Measurements from ENCODE around the gene LACRT.

LACRT gene

DNA sequence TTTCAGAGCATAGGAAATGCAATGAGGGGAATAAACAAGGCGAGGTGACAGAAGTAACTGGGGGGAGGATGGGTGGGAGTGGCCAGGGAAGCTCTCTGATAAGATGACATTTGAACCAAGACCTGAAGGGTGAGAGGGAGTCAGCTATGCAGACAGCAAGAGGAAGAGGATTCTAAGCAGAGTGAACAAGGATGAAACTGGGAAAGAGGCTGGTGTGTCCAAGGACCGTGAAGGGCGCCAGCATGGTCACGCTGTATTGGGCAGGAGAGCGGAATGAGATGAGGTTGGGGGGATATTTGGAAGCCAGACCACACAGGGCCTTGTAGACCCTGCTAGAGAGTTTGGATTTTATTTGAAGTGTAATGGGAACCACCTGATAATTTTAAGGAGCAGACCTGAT, 35.7 kb downstream of the LACRT start:
- DNase-seq = no peak

DNA sequence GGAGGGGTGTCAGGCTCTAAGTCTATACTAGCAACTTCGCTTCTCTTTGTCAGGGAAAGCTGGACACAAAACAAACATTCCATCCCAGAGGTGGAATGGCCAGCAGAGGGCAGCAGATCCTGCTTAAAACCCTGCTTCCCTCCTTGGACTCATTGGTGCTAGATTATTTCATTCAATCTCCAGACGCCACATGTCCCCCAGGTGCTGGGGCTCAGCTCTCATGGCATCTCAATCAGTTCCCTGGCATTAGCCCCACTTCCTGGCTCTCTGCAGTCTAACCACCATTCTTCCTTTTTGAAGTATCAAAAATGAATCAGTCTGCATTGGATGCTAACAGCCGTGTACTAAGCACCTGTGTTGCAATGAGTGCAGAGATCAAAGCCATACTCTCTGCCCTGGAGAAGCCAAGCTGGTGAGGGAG, 38.2 kb downstream of the LACRT start:
- DNase-seq = peak; percentile 69

DNA sequence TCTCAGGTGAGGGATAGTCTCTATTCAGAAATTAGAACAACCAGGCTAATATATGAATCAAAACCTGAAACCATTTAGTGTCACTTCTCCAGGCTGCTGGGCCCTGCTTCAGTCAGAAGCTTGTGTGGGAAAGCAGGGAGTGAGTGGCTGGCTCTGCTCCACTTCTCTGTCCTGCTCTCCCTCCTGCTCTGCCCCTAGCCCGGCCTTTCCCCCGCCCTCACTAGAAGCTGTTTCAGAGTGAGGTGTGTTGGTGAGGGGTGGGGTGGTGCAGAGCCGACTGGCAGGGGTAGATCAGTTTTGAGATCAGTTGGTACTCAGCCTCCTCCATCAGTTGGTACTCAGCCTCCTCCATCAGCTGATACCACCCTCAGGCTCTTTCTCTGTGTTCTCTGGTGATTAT, 39.2 kb downstream of the LACRT start:
- no peak for DNase-seq

DNA sequence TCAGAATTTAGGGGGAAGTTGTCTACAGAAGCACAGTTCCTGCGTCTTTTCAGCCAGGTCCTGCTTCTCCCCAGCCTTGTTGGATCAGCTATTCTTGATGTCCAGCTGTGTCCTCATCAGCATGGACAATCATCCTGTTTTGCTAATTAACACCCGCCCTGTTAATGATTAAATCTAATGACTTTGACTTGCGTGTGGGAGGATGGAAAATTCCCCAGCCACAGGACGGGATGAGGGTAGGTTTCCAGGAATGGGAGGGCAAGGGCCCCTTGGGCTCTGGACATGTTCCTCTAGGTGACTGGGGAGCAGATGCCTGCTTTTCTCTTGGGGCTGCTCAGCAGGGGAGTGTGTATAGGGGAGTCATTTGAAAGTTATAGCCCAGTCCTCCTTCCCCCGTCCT, 41.0 kb downstream of the LACRT start:
- no peak for DNase-seq

DNA sequence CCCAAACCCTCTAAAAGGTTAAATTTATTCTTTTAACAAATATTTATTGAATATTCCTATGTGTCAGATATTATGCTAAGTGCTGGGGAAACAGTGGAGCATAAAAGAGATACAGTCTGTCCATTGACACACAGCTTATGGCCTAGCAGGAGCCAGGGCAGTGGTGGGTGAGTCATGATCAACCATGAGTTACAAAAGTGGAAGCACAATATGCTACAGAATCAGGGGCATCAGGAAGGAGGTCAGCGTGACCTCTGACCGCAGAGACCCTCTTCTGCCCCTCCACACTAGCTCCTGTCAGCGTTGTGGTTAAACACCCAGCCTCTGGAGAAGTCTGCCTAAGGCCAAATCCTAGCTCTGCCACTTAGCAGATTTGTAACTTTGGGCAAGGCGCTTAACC, 41.6 kb downstream of the LACRT start:
- no peak for DNase-seq

DNA sequence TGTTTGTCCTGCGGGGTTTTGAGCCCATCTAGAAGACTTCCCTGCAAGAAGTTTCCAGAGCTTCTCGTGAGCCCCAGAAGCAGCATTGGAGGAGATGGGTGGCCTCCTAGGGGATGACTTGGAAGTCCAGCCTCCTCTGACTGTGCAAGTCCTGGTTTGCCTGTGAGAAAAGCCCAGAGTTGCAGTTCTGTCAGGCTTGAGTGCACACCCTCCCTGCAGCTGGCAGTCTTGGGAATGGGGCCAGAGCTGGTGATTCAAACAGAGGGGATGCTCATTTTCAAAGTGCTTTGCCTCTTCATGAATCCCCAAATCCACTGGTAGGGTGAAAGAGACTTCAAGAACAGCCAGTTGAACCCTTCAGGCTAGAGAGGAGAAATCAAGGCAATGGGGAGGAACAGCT, 42.4 kb downstream of the LACRT start:
- DNase-seq = no peak

DNA sequence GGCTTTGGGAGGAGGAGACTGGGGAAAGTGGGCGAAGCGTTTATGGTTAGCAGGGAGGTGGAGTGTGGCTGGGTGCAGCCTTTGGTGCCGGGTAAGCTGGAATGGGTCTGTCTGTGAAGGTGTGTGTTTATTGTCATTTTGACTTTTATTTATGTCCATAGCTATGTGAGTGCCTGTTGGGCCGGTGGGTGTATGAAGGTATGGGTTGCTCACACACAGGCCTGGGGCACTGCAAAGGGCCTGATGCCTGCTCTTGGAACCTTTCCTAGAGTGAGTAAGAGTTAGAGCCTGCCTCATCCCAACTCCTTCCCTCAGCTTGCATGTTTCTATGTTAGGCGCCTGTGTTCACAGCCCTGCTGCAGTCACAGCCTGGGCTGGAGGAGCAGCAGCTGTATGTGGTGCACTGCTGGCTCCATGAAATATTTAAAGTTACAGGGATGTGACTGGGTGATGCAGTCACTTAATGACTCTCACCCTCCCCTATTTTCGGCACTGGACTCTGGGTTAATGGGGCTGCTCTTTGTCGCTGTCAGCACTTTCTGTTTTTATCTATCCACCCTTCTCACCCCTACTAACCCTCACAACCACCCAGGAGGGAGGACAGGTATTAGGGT, 43.6 kb downstream of the LACRT start:
- no peak for DNase-seq

DNA sequence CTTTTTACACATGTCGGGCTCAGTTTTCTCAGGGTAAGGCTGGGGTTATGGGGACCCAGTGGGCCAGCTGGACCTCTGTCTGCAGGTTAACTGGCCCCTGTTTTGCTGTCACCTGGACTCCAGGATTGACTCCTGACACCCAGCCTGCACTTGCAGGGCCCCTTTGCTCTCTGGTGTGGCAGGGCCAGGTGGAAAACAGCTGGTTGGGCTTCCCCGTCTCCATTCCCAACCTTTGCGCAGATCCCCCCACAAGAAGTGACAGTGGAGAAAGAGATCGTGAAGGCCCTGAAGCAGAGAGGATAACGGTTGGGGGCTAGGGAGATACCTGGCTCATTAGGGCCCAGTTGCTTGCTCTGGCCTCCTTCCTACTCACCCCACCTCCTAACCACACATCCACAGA, 44.7 kb downstream of the LACRT start:
- no peak for DNase-seq

DNA sequence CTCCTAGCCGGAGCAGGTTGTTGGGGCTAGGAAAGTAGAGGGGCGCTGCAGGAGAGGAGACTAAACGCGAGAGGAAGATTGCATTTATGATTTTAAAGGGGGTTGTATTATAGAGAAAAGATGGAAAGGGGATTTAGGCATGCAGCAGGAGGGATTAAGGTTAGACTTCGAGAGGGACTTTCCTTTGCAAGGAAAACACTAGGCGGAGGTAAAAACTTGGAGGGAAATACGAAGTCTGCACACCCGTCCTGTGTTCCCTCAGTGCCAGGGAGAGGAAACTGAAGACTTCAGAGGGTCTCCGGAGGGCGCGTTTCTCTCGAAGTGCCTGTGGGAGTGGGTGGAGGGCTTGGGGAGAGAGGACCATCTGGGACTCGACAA, 45.8 kb downstream of the LACRT start:
- DNase-seq = no peak

DNA sequence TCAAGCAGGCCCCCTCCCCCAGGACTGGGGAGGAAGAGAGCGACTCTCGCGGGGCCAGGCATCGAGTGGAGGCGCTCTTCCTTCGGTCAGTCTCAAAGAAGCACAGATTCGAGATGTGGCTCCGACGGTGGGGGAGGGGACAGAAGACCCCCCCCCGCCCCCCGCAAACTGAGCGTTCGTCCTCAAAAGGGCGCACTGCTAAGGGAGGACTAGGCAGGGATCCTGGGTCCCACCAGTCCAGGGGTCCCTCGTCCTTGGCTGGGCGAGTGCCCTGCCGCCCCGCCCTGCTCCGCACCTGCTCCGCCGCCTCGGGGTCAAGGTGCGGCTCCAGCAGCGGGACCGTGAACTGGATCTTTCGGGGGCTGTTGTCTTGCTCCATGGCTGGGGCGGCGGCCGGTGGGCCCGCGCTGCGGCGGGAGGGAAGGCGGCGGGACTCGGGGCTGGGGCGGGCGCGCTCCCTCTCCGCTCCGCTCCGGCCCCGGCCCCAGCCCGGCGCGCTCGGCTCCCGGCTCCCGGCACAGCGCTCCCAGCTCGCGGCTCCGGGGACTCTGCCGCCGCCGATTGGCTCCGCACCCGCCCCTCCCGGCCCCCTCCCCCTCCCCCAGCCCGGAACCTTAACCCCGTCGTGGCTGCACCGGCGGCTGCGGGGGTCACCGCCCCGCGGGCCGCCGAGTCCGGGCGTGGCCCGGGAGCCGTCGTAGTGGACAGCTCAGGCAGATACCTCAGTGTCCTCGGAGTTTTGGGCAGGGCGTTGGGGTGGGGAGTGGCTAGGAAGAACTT, 46.4 kb downstream of the LACRT start, which contains the start of gene PPP1R1A:
Gene PPP1R1A (minus strand): TSS at position 550 of the 780 bp plus-strand sequence. CDS start 171 bp downstream, at position 379.
- DNase-seq = no peak

DNA sequence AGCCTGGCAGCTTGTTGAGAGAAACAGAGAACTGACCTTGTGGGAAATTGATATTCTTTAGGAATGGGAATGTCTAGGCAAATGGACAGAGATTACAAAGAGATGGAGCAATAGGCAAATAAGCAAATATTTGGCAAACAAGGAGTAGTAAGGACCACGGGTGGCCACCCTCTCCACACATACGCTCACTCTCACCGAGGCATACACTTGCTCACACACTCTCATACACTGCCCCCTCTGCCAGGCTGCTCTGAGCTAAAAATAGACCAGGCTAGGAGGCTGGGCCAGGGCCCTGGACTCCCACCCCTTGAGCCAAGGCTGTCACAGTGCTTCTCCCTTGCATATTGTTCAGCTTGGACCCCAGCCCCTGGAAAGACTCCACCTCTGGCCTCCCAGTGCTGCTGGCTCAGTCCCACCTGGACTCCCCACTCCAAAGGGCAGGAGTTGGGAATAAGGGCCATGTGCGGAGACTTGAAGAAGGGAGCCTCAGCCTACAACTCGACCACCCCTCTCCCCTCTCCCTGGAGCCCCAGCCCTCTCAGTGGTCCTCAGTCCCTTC, 47.3 kb downstream of the LACRT start:
- DNase-seq = no peak

DNA sequence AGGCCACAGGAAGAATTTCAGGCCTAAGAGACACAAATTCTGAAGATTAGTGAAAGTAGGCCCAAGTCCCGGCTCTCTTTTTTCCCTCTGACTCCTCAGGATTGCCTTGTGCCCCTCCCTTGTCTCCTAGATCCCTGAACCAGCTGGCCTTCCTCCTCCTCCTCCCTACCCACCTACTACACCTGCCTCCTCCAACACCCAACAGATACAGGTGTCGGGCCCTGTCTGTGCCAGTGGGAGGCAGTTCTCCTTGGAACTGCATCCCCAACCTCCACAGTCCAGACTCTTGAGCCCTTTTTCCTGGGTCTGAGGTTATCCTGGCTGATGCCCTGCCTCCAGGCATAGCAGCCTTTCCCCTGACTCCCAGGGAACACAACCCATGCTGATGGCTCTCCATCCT, 48.1 kb downstream of the LACRT start:
- no peak for DNase-seq

DNA sequence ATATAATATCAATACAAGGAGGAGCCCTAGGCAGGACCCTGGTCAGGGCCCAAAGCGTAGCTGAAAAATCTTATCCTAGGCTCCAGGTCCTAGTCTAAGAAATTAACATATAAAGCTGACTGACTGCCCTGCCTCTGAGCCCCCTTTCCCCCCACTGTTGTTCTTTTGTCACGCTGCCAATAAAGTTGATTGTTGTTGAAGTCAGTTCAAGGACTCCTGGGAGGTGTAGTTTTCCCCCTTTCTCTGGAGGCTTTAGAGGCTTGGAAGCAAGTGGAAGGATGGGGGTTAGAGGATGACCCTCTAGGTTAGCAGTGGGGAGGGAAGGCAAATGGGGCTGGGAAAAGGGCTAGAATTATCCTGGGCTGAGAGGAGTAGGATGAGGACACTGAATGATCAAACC, 49.5 kb downstream of the LACRT start:
- no peak for DNase-seq

DNA sequence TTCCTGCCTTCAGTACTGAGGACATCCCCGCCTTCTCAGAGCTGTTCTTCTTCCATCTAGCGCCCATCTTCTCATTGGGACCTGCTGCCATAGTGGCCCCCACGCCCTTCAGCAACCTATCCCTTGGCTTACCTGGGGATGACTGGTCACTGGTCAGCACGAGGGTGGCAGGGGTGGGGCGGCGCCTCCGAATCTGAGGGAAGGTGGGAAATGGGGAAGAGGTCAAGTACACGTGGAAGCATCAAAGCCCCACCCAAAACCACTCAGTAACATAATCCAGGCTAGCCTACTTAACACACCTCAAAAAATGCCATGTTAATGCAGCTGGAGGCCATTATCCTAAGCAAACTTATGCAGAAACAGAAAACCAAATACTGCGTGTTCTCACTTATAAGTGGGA, 50.6 kb downstream of the LACRT start:
- no peak for DNase-seq

DNA sequence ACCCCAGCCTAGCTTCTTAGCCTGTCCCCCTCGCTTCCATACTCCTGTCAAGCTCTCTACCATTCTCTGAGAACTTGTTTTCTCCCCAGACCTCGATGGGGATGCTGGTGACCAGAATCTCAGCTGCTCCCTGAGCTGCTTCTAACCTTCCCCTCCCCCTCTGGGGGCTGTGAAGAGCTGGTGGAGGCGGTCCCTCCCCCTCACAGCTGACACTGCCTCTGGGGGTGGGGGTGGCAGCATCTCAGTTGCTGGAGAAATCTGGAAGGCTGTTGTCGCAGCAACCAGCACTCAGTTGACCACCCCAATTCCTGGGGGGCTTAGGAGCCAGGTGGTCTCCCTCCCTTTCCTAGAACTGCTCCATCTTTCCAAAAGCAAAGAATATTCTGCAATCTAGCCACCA, 51.0 kb downstream of the LACRT start:
- no peak for DNase-seq

DNA sequence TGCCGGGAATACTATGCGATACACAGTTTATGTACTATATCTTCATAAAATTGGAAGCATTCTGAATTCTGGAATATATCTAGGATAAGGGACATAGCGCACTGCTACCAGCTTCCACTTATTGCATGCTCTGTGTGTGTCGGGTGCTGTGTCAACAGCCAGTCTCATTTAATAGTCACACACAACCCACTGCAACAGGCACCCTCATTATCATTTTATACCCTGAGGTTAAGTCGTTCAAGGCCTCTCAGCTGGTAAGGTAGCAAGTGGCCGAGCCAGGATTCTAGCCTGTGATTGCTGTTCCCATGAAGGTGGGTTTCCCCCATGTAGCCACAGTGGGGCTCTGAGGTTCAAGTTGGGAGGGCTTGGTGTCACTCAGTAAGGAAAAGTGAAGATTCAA, 53.3 kb downstream of the LACRT start:
- no peak for DNase-seq

Measured in hematopoietic multipotent progenitor cell treated with erythropoietin and hydrocortisone succinate and interleukin-3 and kit ligand, for 4 days (in vitro differentiated cells).